D721Med (cell line): ENCODE data around the gene RDX.
"Not testable (repeated sequence)": the region's sequence is repeated elsewhere in the genome, so short reads cannot be mapped to it uniquely, and the experiment has no call there.

Source experiments
- DNase-seq: peaks from one replicate; pipeline ENCODE4 v3.0.0; 2011; ENCODE audit warnings: low spot score; ENCODE audit not compliant: insufficient read length
- FAIRE-seq: peaks from 2 replicates; lab custom pipeline; 2011; peaks lifted over from hg19 to GRCh38; lab: Jason Lieb, UNC
- TF ChIP-seq, protein P1 (sequence below): IDR thresholded peaks from 2 replicates; pipeline ENCODE4 v1.5.1; 2012; ENCODE audit warnings: mild to moderate bottlenecking, control low read depth; ENCODE audit not compliant: insufficient read depth; ENCODE audit errors: missing control alignments

RDX gene

DNA sequence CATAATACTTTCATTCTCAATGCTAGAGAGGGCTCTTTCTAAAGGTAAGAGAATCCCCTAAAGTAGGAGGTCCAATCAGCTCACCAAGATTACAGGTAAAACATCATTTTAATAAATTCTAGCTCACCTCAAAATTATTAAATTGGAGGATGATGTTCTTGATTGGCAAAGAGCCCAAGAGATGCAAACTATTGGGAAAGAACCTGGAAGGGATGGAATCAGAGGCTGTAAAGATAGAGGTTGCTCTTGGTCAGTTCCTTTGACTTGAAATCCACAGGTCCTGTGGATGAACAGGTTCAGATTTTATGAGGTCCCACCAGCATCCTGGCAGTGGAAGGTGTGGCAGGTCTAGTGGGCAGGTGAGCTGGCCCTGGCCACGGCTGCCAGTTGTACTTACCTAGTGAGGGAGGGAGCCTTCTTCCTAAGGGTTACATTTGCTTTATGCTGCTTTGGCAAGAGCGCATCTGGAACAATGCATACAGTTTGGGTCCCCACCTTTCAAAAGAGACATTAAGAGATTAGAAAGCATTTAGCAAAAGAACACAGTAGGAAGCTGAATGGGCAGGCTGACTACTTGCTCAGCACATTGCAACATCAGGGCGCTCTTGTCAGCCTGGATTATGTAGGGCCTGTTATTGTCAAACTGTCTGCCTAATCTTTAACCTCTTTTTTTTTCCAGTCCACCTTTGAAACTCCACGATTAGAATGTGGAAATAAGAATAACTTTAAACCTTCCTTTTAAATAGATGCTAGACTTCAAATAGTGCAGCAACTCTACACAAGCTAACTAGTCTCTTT is 97.0 kb downstream of the RDX start:
- FAIRE-seq = no peak

DNA sequence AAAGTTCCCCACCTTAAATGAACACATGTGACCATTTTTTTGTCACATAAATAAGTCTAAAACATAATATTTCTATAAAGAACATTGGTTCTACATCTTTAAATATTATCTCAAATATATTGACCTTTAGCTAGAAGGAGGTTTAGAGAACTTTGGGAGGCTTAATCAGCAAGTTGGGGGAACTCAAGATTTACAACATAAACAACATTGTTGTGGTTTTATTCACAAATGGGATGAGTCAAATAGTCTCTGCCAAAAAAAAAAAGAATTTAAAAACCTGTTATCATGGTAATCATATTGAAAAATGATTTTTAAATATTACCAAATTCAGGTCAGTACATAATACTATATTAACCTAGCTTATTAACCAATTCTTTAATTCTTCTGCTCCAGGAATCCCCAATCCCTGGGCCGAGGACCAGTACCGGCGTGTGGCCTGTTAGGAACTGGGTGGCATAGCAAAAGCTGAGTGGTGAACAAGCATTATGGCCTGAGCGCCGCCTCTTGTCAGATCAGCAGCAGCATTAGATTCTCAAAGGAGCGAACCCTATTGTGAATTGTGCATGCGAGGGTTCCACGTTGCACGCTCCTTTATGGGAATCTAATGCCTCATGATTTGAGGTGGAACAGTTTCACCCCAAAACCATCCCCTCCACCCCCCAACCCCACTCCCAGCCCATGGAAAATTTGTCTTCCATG is 98.2 kb downstream of the RDX start:
- FAIRE-seq (no peak), DNase-seq (no peak)
- TF ChIP-seq, protein P1, sequence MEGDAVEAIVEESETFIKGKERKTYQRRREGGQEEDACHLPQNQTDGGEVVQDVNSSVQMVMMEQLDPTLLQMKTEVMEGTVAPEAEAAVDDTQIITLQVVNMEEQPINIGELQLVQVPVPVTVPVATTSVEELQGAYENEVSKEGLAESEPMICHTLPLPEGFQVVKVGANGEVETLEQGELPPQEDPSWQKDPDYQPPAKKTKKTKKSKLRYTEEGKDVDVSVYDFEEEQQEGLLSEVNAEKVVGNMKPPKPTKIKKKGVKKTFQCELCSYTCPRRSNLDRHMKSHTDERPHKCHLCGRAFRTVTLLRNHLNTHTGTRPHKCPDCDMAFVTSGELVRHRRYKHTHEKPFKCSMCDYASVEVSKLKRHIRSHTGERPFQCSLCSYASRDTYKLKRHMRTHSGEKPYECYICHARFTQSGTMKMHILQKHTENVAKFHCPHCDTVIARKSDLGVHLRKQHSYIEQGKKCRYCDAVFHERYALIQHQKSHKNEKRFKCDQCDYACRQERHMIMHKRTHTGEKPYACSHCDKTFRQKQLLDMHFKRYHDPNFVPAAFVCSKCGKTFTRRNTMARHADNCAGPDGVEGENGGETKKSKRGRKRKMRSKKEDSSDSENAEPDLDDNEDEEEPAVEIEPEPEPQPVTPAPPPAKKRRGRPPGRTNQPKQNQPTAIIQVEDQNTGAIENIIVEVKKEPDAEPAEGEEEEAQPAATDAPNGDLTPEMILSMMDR = no peak

More for the DNA sequence above, 97.0 kb downstream of the RDX start:
- DNase-seq = no peak
- TF ChIP-seq, protein P1 = no peak

DNA sequence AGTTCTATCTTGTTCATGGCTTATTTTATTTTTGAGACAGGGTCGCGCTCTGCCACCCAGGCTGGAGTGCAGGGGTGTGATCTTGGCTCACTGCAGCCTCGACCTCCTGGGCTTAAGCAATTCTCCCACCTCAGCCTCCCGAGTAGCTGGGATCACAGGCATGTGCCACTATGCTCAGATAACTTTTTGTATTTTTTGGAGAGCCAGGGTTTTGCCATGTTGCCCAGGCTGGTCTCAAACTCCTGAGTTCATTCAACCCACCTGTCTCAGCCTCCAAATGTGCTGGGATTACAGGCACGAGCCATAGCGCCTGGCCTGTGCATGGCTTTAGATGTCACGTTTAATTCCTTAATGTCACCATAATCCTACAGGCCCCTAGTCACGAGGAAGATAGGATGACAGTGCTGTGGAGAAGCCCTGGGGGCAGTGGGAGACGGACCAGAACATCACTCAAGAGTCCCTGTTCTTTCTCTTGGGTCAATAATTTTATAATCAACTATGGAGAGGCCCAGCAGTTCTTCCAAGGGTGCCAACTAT is 99.5 kb downstream of the RDX start:
- FAIRE-seq (no peak), DNase-seq (no peak)
- TF ChIP-seq, protein P1 = no peak

DNA sequence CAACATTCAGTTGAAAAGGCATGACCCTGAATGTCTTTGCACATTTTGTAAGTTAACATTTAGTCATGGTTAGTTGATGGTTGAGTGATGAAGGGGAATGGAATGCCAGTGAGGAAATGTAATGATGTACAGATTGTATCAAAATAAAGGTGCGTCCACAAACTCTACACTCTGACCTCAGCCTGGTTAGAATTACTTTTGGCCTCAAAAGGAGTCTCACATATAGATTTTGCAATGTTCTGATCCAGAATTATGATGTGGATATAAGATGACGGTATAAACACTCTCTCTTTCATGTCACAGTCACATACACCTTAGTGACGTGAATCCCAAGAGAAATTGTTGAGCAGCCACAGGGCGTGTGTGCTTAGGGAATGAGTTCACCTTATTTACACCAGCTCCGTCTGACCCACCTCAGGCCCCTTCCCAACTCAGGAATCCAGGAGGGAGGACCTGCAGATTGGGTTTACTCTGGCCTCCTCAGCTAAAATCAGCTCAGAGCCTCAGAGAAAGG is 100.1 kb downstream of the RDX start:
- DNase-seq = no peak

DNA sequence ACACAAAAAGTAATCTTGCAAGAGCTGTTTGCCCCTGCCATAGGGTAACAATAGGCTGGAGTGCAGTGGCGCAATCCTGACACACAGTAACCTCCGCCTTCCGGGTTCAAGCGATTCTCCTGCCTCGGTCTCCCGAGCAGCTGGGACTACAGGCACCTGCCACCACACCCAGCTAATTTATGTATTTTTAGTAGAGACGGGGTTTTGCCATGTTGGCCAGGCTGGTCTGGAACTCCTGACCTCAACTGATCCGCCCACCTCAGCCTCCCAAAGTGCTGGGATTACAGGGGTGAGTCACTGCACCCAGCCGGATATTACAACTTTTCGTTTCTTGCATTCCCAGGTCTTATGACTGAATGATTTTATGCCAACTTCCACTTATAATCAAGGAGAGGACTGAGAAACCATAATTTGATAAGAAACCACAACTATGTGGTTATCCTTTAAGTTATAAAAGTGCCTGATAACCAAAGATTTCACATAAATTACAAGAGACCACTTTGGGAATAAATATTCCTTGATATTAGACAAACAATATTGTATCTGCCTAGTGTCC is 102.1 kb downstream of the RDX start:
- not testable (repeated sequence) for DNase-seq

More for the DNA sequence above, 100.1 kb downstream of the RDX start:
- TF ChIP-seq, protein P1 = no peak
- FAIRE-seq = no peak

DNA sequence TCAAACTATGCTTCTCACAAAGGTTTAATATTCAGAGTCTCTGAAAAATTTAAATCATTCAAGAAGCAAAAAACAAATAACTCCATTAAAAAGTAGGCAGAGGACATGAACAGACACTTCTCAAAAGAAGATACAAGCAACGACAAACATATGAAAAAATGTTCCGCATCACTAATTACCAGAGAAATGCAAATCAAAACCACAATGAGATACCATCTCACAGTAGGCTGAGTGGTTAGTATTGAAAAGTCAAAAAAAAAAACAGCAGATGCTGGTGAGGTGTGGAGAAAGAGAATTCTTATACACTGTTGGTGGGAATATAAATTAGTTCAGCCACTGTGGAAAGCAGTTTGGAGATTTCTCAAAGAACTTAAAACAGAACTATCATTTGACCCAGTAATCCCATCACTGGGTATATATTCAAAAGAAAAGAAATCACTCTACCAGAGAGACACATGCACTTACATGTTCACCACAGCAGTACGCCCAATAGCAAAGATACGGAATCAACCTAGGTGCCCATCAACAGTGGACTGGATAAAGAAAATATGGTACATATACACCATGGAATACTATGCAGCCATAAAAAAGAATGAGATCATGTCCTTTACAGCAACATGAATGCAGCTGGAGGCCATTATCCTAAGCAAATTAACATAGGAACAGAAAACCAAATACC is 103.7 kb downstream of the RDX start:
- DNase-seq, FAIRE-seq: not testable (repeated sequence)

More for the DNA sequence above, 102.1 kb downstream of the RDX start:
- FAIRE-seq = not testable (repeated sequence)

DNA sequence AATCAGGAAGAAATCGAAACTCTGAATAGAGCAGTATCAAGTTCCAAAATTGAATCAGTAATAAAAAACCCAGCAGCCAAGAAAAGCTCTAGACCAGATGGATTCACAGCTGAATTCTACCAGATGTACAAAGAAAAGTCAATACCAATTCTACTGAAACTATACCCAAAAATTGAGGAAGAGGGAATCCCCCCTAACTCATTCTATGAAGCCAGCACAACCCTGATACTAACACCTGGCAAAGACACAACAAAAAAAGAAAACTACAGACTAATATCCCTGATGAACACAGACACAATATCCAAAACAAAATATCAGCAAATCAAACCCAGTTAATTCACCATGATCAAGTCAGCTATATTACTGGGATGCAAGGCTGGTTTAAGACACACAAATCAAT is 105.5 kb downstream of the RDX start:
- FAIRE-seq (no peak), DNase-seq (no peak)
- TF ChIP-seq, protein P1 = no peak
